HG03139 (cell line): ENCODE measurements around the gene SWT1.
"Not testable (repeated sequence)": the region's sequence is repeated elsewhere in the genome, so short reads cannot be mapped to it uniquely, and the experiment has no call there.

ENCODE experiments used
- ATAC-seq: cut with Tn5 transposase; IDR thresholded peaks from one replicate; pipeline ENCODE4 v1.9.1; 2021; ENCODE audit not compliant: unreplicated experiment

The SWT1 gene

DNA sequence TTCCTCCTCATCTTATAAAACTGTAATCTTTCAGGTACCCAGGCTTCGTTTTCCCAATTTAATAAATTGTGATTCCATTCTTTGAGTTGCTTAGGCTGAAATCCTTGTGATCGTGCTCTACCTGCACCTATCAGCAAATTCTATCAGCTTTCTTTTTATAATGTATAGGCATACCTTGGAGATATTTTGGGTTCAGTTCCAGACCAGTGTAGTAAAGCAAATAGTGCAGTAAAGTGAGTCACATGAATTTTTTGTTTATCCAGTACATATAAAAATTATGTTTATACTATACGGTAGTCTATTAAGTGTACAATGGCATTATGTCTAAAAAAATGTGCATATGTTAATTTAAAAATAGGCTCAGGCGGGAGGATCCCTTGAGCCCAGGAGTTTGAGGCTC lies 5.5 kb downstream of the SWT1 start:
- no peak for ATAC-seq

DNA sequence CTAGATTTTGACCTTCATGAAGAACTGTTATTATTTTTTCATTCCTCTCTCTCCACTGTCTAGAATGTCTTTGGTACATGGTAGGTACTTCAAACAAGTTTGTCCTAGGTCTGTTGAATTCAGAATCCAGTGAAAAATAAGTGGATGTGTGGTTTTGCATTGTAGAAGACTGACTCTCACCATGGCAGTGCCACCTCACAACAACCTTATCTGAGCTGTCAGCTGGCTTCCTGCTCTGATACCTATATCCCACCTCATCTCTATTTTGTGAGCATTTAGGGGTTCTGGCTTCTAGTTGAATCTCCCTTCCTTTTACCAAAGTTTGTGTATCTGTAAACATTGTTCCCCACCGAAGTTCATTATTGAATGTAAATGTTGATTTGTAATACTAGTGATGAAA lies 9.1 kb downstream of the SWT1 start:
- no peak for ATAC-seq

DNA sequence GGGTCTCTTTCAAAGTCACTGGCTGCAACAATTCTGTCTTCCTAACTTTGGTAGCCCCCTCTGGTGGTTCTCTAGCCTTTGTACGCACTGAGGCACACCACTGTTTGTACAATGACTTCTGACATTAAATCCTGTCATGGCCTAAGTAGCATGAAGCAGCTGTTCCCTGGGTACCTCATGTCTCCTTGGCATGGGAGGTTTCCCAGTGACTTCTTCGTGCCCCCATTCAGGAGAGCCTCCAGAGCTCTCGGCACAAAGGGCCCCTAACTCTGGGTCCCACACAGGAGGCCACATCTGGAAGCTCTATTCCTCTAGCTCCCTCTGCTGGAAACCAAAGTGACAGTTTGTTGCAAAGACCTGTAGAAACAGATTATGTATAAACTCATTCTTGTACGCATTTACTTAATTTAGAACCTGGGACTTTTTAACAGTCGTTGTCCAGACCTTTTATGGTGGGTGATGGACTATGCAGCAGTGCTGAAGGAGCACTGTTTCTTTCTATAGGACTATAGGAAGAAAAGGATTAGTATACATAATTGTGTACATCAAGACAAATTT lies 13.4 kb downstream of the SWT1 start:
- peak; percentile 87 for ATAC-seq

DNA sequence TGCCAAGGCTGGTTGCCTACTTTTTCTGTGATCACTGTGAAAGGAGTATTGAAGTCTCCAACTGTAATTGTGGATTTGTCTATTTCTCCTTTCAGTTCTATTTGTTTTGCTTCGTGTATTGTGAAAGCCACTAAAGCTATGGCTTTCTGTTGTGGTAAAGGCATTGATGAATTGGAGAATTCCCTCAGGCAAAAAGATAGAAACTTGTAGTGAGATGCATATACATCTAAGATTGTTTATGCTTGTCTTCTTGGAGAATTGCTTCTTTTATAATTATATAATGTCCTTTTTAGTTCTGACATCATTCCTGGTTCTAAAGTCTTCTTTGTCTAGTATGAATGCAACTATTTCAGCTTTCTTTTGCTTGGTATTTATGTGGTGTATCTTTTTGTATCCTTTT lies 36.8 kb downstream of the SWT1 start:
- no peak for ATAC-seq

DNA sequence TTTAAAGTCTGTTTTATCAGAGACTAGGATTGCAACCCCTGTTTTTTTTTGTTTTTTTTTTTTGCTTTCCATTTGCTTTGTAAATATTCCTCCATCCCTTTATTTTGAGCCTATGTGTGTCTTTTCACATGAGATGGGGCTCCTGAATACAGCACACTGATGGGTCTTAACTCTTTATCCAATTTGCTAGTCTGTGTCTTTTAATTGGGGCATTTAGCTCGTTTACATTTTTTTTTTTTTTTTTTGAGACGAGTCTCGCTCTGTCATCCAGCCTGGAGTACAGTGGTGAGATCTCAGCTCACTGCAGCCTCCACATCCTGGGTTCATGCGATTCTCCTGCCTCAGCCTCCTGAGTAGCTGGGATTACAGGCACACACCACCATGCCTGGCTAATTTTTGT lies 41.7 kb downstream of the SWT1 start:
- not testable (repeated sequence) for ATAC-seq

DNA sequence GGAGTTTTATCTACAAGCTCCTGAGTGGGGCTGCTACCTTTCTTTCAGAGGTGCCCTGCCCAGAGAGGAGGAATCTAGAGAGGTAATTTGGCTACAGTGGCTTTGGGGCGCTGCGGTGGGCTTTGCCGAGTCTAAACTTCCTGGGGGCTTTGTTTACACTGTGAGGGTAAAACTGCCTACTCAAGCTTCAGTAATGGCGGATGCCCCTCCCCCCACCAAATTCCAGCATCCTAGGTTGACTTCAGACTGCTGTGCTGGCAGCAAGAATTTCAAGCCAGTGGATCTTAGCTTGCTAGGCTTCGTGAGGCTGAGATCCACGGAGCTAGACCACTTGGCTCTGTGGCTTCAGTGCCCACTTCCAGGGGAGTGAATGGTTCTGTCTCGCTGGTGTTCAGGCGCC lies 43.9 kb downstream of the SWT1 start:
- no peak for ATAC-seq

DNA sequence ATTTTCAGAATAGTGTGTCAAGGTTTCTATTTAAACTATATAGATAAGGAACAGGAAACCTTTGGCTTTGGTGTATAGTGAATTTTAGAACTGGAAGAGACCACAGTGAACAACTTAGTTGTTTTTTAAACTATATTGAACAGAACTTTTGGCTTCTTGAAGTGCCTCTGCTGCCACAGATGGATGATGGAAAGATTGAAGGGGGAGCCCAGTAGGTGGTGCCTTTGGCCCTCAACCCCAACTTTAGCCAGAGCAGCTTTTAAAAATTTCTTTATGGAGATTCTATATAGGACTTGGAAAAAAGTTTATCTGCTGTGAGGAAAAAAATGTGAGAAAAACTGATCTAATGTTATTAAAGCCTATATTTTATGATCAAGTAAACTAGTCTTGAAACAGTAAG lies 50.2 kb downstream of the SWT1 start:
- no peak for ATAC-seq

DNA sequence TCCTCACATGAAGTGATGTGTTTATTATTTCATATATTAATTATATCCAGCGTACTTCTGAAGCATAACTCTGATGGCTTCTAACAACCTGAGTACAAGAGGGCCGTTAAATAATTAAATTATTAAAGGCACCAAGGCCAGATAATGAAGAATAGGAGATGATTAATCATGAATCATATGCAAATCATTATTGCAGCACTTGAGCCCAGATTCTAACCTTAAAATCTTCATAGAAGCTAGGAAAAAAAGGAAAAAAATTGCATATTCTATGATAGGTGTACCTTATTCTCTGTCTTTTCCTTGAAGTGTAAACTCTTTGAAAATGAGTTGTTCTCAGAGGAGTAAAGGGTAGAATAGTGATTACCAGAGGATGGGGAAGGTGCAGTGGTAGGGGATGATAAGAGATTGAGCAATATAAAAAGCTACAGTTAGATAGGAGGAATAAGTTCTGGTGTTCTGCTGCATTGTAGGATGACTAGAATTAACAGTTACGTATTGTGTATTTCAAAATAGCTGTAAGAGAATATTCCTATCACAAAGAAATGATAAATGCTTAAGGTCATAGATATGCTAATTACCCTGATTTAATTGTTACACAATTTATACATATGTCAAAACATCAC lies 51.1 kb downstream of the SWT1 start:
- ATAC-seq, result no peak

DNA sequence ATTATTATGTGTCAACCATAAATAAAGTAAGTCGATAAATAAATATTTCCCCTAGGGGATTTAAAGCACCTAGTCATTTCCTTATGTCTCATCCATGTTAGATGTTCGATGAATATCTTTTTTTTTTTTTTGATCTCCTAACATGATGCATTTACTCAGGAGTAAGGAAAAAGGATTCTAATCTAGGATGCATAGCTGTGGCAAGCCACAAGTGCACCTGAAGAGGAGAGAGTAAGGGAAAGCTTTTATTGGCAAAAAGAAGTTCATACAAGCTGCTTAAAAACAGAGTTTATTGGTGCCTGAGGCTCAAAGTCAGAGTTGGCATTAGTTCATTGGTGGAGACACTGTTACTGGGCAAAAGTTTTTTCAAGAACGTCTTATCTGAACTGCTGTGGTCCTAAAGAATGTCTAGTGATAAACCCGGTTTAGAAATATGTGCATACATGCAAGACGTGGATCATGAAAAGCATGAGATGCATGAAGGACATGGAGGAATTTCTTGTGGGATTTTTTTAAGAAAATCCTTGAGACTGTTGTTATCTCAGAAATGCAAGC lies 51.7 kb downstream of the SWT1 start:
- no peak for ATAC-seq

DNA sequence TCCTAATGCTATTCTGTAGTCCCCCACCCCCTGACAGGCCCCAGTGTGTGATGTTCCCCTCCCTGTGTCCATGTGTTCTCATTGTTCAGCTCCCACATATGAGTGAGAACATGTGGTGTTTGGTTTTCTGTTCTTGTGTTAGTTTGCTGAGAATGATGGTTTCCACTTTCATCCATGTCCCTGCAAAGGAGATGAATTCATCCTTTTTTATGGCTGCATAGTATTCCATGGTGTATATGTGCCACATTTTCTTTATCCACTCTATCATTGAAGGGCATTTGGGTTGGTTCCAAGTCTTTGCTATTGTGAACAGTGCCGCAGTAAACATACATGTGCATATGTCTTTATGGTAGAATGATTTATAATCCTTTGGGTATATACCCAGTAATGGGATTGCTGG lies 52.4 kb downstream of the SWT1 start:
- not testable (repeated sequence) for ATAC-seq

DNA sequence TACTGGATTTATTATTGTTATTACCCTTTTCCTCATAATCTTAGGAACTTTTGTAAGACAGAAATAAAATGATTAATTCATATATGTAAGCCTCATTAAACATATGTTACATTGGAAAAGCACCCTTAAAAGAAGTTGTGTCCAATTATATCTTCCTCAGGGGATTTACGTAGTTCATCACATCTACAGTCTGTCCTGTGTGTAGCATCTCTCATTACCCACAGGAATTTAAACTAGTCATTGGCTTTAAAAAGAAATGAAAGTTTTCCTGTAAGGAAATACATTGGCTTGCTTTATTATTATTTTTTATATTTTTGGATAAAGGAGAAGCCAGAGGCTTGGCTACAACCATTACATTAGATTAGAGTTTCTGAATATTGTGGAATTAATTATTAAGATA lies 56.1 kb downstream of the SWT1 start:
- no peak for ATAC-seq

DNA sequence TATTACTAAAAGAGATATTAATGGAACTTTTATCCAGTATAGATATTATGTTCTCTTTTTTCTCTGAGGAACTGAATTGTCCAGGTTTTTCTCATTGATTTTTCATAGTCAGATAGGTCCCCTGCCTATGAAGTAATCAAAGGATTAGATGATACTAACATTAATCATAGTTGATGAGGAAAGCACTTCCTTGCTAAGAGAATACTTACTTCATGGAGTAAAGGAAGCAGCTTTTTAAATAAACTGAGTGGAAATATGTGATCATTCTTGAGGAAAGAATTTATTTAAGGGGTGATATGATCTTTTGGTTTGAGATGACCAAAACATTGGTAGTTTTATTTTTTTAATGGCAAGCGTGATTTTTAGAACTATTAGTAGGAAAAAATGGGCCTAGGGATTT lies 58.9 kb downstream of the SWT1 start:
- ATAC-seq, result no peak

DNA sequence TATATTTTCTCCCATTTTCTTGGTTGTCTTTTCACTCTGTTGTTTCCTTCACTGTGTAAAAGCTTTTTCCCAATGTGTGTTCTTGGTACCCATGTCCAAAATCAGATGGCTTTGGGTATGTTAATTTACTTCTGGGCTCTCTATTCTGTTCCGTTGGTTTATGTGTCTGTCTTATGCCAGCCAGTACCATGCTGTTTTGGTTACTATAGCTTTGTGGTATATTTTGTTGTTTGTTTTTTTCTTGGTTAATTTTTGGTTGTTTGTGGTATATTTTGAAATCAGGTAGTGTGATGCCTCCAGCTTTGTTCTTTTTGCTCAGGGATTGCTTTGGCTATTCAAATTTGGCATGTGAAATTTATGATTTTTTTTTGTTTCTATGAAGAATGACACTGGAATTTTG lies 67.2 kb downstream of the SWT1 start:
- ATAC-seq, result no peak

DNA sequence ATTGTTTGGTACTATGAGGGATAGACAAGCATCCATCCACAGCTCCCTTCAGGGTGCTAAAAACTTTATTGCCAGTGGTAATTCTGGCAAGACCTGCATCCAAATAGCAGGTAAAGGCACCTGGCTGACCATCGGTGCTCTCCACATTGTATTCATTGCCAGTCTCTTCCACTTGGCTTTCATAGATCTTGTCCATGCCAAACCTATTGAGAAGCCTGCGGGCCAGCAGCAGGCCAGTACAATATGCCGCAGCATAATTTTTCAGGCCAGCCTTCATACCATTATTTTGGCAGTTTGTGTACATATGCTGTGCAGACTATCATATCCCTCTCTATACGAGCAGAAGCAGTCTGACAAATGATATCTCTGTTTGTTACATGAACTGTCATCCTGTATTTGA lies 70.2 kb downstream of the SWT1 start:
- ATAC-seq, result no peak

DNA sequence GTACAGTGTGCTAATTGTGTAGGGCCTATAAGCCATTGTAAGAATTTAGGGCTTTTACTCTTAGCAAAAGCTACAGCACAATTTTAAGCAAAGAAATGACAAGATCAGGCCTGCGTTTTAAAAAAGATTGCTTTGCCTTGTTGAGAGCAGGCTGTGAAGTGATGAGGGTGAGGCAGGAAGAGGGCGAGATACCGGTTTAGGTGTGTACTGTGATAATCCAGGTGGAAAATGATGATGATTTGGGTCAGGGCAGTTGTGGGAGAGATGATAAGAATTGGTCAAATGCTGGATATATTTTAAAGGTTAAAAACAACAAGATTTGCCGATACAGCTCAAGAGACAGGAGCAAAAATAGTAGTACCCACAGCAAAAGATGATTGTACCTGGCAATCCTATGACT lies 72.0 kb downstream of the SWT1 start:
- ATAC-seq, result no peak

DNA sequence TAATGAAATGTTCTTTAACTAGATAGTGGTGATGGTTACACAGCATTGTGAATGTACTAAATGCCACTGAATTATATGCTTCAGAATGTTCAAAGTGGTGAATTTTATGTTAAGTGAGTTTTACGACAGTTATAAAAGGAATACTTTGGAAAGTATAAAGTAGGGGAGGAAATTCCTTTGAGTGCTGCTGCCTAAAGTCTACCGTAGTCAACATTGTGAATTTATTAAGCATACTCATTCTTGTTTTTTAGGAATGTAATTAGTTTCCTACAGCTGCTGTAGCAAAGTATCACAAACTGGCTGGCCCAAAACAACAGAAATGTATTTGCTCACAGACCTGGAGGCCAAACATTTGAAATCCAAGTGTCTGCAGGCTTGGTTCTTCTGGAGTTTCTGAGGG lies 73.0 kb downstream of the SWT1 start:
- no peak for ATAC-seq

DNA sequence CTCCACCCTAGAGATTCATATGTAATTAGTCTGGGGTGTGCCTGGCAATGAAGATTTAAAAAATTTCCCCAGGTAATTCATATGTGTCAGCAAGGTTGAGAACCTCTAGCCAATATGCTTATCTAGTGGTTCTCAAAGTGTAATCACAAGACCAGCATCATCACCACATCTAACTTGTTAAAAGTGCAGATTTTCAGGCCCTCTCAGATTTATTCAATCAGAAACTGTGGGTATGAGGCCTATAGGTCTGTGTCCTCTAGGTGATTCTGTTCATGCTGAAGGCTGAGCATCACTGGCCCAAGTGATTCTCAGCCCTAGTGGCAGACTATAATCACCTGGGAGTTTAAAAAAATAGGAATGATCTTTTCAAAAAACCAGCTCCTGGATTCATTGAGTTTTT lies 75.9 kb downstream of the SWT1 start:
- ATAC-seq, result no peak

DNA sequence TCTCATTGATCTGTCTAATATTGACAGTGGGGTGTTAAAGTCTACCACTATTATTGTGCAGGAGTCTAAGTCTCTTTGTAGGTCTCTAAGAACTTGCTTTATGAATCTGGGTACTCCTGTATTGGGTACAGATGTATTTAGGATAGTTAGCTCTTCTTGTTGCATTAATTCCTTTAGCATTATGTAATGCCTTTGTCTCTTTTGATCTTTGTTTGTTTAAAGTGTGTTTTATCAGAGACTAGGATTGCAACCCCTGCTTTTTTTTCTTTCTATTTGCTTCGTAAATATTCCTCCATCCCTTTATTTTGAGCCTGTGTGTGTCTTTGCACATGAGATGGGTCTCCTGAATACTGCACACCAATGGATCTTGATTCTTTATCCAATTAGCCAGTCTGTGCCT lies 77.2 kb downstream of the SWT1 start:
- ATAC-seq, result not testable (repeated sequence)

DNA sequence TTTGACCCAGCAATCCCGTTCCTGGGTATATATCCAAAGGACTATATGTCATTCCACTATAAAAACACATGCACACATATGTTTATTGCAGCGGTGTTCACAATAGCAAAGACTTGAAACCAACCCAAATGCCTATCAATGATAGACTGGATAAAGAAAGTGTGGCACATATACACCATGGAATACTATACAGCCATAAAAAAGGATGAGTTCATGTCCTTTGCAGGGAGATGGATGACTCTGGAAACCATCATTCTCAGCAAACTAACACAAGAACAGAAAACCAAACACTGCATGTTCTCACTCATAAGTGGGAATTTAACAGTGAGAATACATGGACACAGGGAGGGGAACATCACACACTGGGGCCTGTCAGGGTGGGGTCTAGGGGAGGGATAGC lies 80.2 kb downstream of the SWT1 start:
- not testable (repeated sequence) for ATAC-seq

DNA sequence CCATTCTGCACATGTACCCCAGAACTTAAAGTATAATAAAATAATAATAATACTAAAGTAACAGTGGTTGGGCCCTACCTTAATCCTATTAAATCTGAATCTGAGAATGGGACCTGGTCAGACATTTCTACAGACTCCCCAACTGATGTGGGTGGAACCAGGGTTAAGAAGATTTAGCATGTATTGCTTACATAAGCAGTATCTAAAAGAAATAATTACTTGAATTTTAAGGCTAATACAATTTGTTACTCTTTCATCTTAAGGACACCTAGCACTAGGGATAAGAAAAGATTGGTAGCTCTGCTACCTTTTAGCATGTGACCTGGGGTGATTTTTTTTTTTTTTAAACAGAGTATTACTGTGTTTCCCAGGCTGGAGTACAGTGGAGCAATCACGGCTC lies 80.7 kb downstream of the SWT1 start:
- no peak for ATAC-seq

DNA sequence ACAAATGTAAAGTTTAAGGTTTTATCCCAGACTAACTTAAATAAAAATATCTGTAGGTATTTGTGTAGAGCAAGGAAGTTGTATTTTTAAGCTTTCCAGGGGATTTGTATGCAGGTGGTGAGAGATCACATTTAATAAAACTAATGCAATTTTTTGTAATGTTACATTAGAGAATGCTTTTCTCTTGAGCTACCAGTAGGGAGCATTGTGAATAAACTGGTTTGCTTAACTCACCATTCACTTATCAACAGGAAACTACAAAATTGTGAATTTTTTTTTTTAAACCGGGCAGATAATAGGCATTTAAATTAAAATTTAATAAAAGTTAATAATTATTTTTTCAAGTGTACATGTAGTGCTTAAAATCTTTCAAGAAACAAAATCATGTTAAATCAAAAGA lies 81.5 kb downstream of the SWT1 start:
- ATAC-seq, result no peak

DNA sequence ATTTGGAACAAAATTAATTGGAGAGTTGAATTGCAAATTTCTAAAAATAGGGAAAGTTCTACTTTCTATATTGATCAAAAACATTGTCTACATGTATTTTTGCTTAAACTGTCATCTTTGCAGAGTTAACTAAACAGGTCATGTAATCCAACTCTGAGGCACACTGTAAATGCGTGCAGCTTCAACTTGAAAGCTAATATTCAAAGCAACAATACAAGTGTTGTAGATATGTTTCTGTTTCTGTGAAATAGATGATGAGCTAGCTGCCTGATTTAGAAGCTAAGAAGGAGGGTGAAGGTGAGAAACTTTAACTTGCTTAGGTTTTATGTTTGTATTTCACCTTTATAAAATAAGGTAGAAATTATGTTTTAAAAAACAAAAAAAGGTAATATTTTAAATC lies 82.9 kb downstream of the SWT1 start:
- no peak for ATAC-seq

DNA sequence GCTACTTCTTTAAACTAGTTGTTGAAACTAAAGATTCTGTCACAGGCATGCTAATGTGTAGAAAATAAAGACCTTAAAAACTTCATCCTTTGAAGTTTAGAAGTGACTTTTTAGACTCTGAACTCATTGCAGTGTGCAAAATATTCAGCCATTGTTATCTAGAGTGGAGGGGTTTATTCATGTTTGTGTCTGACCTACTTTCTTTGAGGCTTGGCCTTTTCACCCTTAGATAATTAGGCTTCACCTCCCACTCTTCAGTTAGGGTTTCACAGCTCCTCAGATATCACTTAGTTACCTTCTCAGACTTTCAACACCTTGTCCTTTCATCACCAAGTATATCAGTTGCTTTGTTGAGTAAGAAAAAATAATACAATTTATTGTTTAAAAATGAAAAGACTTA lies 84.2 kb downstream of the SWT1 start:
- ATAC-seq, result no peak
